Hepatocyte (in vitro differentiated cells): ENCODE data around the gene WNT8B. TPM values are rescaled to one million over a fixed set of nuclear protein-coding genes. Genes with fewer than 3 reads are reported as not detected.

Experiments used
- DNase-seq: peaks from one replicate; pipeline ENCODE4 v3.0.0-alpha.2; 2016; ENCODE audit warnings: low spot score
- H2AFZ ChIP-seq: fragments of 200-600 bp; sonication (generic); 2 replicates; pipeline ENCODE4 v1.6.0; 2016; ENCODE audit warnings: antibody characterized with exemption, mild to moderate bottlenecking
- H3K27ac ChIP-seq: fragments of 200-600 bp; sonication (generic); 2 replicates; pipeline ENCODE4 v1.5.1; 2016; ENCODE audit warnings: mild to moderate bottlenecking
- H3K27me3 ChIP-seq: fragments of 200-600 bp; sonication (generic); 2 replicates; pipeline ENCODE4 v1.6.1; 2016
- H3K36me3 ChIP-seq: fragments of 200-600 bp; sonication (generic); replicated peaks from 2 replicates; pipeline ENCODE4 v1.5.1; 2016; ENCODE audit warnings: low read depth; ENCODE audit not compliant: insufficient read depth
- H3K4me1 ChIP-seq: fragments of 200-600 bp; sonication (generic); 2 replicates; pipeline ENCODE4 v1.5.1; 2016; ENCODE audit warnings: mild to moderate bottlenecking, moderate library complexity; ENCODE audit not compliant: insufficient read depth
- H3K4me2 ChIP-seq: fragments of 200-600 bp; sonication (generic); 2 replicates; pipeline ENCODE4 v1.6.0; 2016
- H3K4me3 ChIP-seq: fragments of 200-600 bp; sonication (generic); 2 replicates; pipeline ENCODE4 v1.5.1; 2016; ENCODE audit warnings: mild to moderate bottlenecking
- H3K79me2 ChIP-seq: fragments of 200-600 bp; sonication (generic); 2 replicates; pipeline ENCODE4 v1.6.0; 2017; ENCODE audit warnings: mild to moderate bottlenecking
- H3K9me2 ChIP-seq: fragments of 200-600 bp; sonication (generic); replicated peaks from 2 replicates; pipeline ENCODE4 v1.6.0; 2017; ENCODE audit warnings: mild to moderate bottlenecking; ENCODE audit not compliant: insufficient read depth
- H3K9me3 ChIP-seq: fragments of 200-600 bp; sonication (generic); 2 replicates; pipeline ENCODE4 v1.5.1; 2016; ENCODE audit warnings: low read depth, mild to moderate bottlenecking
- H4K20me1 ChIP-seq: fragments of 200-600 bp; sonication (generic); 2 replicates; pipeline ENCODE4 v1.6.0; 2016; ENCODE audit warnings: mild to moderate bottlenecking; ENCODE audit not compliant: insufficient read depth, poor library complexity, severe bottlenecking
- EZH2 ChIP-seq: fragments of 200-600 bp; sonication (generic); IDR thresholded peaks from 2 replicates; pipeline ENCODE4 v1.6.1; 2016; ENCODE audit warnings: antibody characterized with exemption, mild to moderate bottlenecking, borderline replicate concordance
- EZH2phosphoT487 ChIP-seq: fragments of 200-600 bp; sonication (generic); IDR thresholded peaks from one replicate; pipeline ENCODE4 v1.6.1; 2018; ENCODE audit warnings: antibody characterized with exemption, mild to moderate bottlenecking, low read depth, moderate library complexity; ENCODE audit not compliant: unreplicated experiment, severe bottlenecking
- WGBS: methylation state at CpG from one replicate; pipeline ENCODE4 v1.1.6; 2016; ENCODE audit warnings: low lambda C conversion rate; ENCODE audit errors: missing lambda C conversion rate; 5-methylcytosine and 5-hydroxymethylcytosine counted together
- polyA plus RNA-seq: library from polyadenylated mRNA; unstranded; fragments of >200 nt; fragmentation: Nextera tagmentation; extraction: Ambion mirVana; gene quantifications from 2 replicates; pipeline ENCODE4 v1.2.1, GENCODE V29; 2016
- total RNA-seq: library from RNA; depleted of rRNA; stranded (reverse); fragments of >200 nt; gene quantifications from 2 replicates; pipeline ENCODE4 v1.2.3, GENCODE V29; 2014
- TF ChIP-seq, protein P1 (sequence below): fragments of 200-600 bp; sonication (generic); IDR thresholded peaks from 2 replicates; pipeline ENCODE4 v1.5.1; 2016; ENCODE audit warnings: antibody characterized with exemption, mild to moderate bottlenecking; ENCODE audit not compliant: poor library complexity

Gene WNT8B
- total and polyA plus RNA-seq, 2 experiments from 2014 or later = not detected

DNA sequence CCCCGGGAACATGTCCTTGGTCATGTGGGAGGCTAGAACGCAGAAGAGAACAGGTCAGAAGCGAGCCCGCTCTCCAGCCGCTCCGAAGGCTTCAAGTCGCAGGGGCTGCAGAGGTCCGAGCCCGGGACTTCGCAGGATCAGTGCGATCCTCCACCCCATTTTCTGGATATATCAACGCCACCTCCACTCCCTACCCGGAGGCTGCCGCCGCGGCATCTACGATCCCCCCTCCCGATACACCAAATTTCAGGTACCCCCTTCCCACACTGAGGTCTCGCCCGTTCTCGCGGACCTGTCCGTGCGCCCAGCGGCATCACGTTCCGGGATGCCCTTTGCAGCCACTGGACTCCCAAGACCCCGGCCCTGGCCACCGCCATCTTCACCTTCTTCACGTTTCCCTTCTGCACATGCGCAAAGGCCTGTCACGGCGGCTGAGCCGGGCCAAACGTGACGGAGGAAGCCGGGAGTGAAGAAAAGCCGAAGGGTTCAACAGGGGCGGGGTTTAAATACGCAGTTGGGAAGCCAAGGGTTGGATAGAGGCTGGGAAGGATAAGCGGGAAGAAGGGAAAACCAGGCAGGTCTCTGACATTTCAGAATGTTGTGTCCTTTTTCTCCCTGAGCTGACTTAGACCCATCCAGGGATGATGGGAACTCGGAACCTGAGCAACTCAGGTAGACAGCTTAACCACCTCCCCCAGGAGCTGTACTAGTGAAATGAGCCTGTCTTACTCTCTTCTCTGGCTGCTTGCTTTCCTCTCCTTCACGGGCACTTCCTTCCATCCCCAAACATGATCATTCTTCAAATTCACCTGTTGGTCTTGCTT, 66.9 kb downstream of the WNT8B start, which contains the start of gene NDUFB8:
TSS of gene NDUFB8 (minus strand) at position 397 of the 824 bp plus-strand sequence. CDS start at position 377, 20 bp downstream.
- peaks cover 4% of the 10 kb centered on the region for H4K20me1 ChIP-seq
- peak; percentile 93 for DNase-seq
- H3K79me2 ChIP-seq = peaks cover 32% of the 10 kb centered on the region
- no peaks in the 10 kb centered on the region for H3K27me3 ChIP-seq
- H3K36me3 ChIP-seq = no peaks in the 10 kb centered on the region
- peak within 1 kb of the TSS; percentile 57 for H3K27ac ChIP-seq
- peak within 1 kb of the TSS; percentile 86 for H2AFZ ChIP-seq
- peaks cover 8% of the 10 kb centered on the region for H3K4me1 ChIP-seq
- H3K4me3 ChIP-seq = peak within 1 kb of the TSS; percentile 54
- 3% methylated on average over 43 of the region's 43 CpGs for WGBS
- peak within 1 kb of the TSS; percentile 95 for H3K4me2 ChIP-seq
- TF ChIP-seq, protein P1, sequence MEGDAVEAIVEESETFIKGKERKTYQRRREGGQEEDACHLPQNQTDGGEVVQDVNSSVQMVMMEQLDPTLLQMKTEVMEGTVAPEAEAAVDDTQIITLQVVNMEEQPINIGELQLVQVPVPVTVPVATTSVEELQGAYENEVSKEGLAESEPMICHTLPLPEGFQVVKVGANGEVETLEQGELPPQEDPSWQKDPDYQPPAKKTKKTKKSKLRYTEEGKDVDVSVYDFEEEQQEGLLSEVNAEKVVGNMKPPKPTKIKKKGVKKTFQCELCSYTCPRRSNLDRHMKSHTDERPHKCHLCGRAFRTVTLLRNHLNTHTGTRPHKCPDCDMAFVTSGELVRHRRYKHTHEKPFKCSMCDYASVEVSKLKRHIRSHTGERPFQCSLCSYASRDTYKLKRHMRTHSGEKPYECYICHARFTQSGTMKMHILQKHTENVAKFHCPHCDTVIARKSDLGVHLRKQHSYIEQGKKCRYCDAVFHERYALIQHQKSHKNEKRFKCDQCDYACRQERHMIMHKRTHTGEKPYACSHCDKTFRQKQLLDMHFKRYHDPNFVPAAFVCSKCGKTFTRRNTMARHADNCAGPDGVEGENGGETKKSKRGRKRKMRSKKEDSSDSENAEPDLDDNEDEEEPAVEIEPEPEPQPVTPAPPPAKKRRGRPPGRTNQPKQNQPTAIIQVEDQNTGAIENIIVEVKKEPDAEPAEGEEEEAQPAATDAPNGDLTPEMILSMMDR = no peak
- no peak for TF ChIP-seq EZH2
- TF ChIP-seq EZH2phosphoT487 = no peak
- no peaks in the 10 kb centered on the region for H3K9me3 ChIP-seq
- no peaks in the 10 kb centered on the region for H3K9me2 ChIP-seq

- Histone ChIP-seq H4K20me1 (peaks cover 10% of the 10 kb centered on the region), H3K27me3 (no peaks in the 10 kb centered on the region), H3K9me2 (no peaks in the 10 kb centered on the region), H3K4me3 (no peak overlapping the region), H3K36me3 (no peaks in the 10 kb centered on the region), H3K9me3 (no peaks in the 10 kb centered on the region), H3K27ac (no peak overlapping the region), H2AFZ (no peak overlapping the region), H3K4me2 (no peak overlapping the region), H3K4me1 (peaks cover 14% of the 10 kb centered on the region), H3K79me2 (peaks cover 48% of the 10 kb centered on the region)
- DNase-seq = no peak
- TF ChIP-seq EZH2phosphoT487 = no peak
Observed at GRCh38 chr10:100531761-100532160, 69.0 kb downstream of the WNT8B start.

Other genes with a start within 250 kb of the WNT8B start
- 24.6 and 29.2 TPM in 2 replicates for gene CHUK, start 233.4 kb upstream of the WNT8B start, total RNA-seq
- gene CHUK, start 233.4 kb upstream of the WNT8B start, polyA plus RNA-seq = 10.0 and 10.8 TPM in 2 replicates
- 22.8 and 24.0 TPM in 2 replicates for gene CWF19L1, start 195.4 kb upstream of the WNT8B start, total RNA-seq
- gene CWF19L1, start 195.4 kb upstream of the WNT8B start, polyA plus RNA-seq = 12.2 and 14.5 TPM in 2 replicates
- gene BLOC1S2, start 176.3 kb upstream of the WNT8B start, total RNA-seq = 44.1 and 50.1 TPM in 2 replicates
- 46.7 and 50.4 TPM in 2 replicates for gene BLOC1S2, start 176.3 kb upstream of the WNT8B start, polyA plus RNA-seq
- 0.10 TPM in 1 of 2 replicates, not detected in the other for gene PKD2L1, start 132.8 kb upstream of the WNT8B start, total RNA-seq
- 0.88 and 1.9 TPM in 2 replicates for gene PKD2L1, start 132.8 kb upstream of the WNT8B start, polyA plus RNA-seq
- 589 and 622 TPM in 2 replicates for gene SCD, start 115.8 kb upstream of the WNT8B start, total RNA-seq
- gene SCD, start 115.8 kb upstream of the WNT8B start, polyA plus RNA-seq = 213 and 282 TPM in 2 replicates
- gene SEC31B, start 56.9 kb downstream of the WNT8B start, total RNA-seq = 2.3 and 5.4 TPM in 2 replicates
- 7.7 and 13.2 TPM in 2 replicates for gene SEC31B, start 56.9 kb downstream of the WNT8B start, polyA plus RNA-seq
- gene NDUFB8, start 66.9 kb downstream of the WNT8B start, total RNA-seq = 124 and 146 TPM in 2 replicates
- gene NDUFB8, start 66.9 kb downstream of the WNT8B start, polyA plus RNA-seq = 350 and 355 TPM in 2 replicates
- gene HIF1AN, start 72.9 kb downstream of the WNT8B start, total RNA-seq = 13.7 and 15.5 TPM in 2 replicates
- gene HIF1AN, start 72.9 kb downstream of the WNT8B start, polyA plus RNA-seq = 32.1 and 36.0 TPM in 2 replicates